ENCODE results near the gene CASS4. TPM values are rescaled to one million over a fixed set of nuclear protein-coding genes. Genes with fewer than 3 reads are reported as not detected.

The CASS4 gene
- total RNA-seq, 1 experiment from 2014 or later = 0.13 TPM

- H3K36me3 Mint-ChIP-seq = peaks cover 82% of the 10 kb centered on the region
- no peaks in the 10 kb centered on the region for H3K4me1 Mint-ChIP-seq
- CTCF ChIA-PET = no interaction called here
Measured at GRCh38 chr20:56380375-56380774, 31.7 kb upstream of the CASS4 start.

GRCh38 chr20:56381501-56381900 is 30.6 kb upstream of the CASS4 start:
- Mint-ChIP-seq H3K27ac (no peak overlapping the region), H3K36me3 (peaks cover 82% of the 10 kb centered on the region), H3K9me3 (no peaks in the 10 kb centered on the region), H3K4me1 (no peaks in the 10 kb centered on the region), H3K27me3 (ENCODE audit: low read depth) (no peaks in the 10 kb centered on the region), H3K4me3 (no peak overlapping the region)
- ChIA-PET CTCF (no interaction called here), POLR2A (no interaction called here)
- ATAC-seq (no peak), DNase-seq (ENCODE audit: low spot score) (no peak)
- TF ChIP-seq NR3C1 (CRISPR knock-in tag; conservative IDR thresholded peaks at IDR 0.05; ENCODE audit: low read depth) (no peak), NFYB (CRISPR knock-in tag; conservative IDR thresholded peaks at IDR 0.05; ENCODE audit: low read depth) (no peak), ZNF263 (CRISPR knock-in tag; IDR thresholded peaks at IDR 0.05; ENCODE audit: low read depth) (no peak), ELF4 (CRISPR knock-in tag; IDR thresholded peaks at IDR 0.05; ENCODE audit: low read depth) (no peak), ATF1 (CRISPR knock-in tag; IDR thresholded peaks at IDR 0.05) (no peak), CREB1 (CRISPR knock-in tag; IDR thresholded peaks at IDR 0.05) (no peak)
- TF ChIP-seq, protein P1, sequence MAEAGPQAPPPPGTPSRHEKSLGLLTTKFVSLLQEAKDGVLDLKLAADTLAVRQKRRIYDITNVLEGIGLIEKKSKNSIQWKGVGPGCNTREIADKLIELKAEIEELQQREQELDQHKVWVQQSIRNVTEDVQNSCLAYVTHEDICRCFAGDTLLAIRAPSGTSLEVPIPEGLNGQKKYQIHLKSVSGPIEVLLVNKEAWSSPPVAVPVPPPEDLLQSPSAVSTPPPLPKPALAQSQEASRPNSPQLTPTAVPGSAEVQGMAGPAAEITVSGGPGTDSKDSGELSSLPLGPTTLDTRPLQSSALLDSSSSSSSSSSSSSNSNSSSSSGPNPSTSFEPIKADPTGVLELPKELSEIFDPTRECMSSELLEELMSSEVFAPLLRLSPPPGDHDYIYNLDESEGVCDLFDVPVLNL (CRISPR knock-in tag; IDR thresholded peaks at IDR 0.05; ENCODE audit: borderline replicate concordance, low read depth) = no peak

More at GRCh38 chr20:56380375-56380774, 31.7 kb upstream of the CASS4 start:
- POLR2A ChIA-PET = no interaction called here
- ATAC-seq (no peak), DNase-seq (ENCODE audit: low spot score) (no peak)
- Mint-ChIP-seq H3K4me3 (no peak overlapping the region), H3K27me3 (ENCODE audit: low read depth) (no peaks in the 10 kb centered on the region), H3K9me3 (no peaks in the 10 kb centered on the region), H3K27ac (no peak overlapping the region)
- TF ChIP-seq NFYB (CRISPR knock-in tag; conservative IDR thresholded peaks at IDR 0.05; ENCODE audit: low read depth) (no peak), STAT6 (CRISPR knock-in tag; conservative IDR thresholded peaks at IDR 0.05; ENCODE audit: low read depth) (no peak), CBFB (CRISPR knock-in tag; IDR thresholded peaks at IDR 0.05; ENCODE audit: low read depth) (no peak), RORB (CRISPR knock-in tag; IDR thresholded peaks at IDR 0.05) (no peak), PRDM15 (CRISPR knock-in tag; IDR thresholded peaks at IDR 0.05) (no peak), HMGA2 (CRISPR knock-in tag; IDR thresholded peaks at IDR 0.05) (no peak), MXD4 (CRISPR knock-in tag; IDR thresholded peaks at IDR 0.05; ENCODE audit: borderline replicate concordance) (no peak), ZNF121 (CRISPR knock-in tag; IDR thresholded peaks at IDR 0.05) (no peak), ATF2 (CRISPR knock-in tag; IDR thresholded peaks at IDR 0.05; ENCODE audit: borderline replicate concordance, low read depth) (no peak)
- TF ChIP-seq, protein P2, sequence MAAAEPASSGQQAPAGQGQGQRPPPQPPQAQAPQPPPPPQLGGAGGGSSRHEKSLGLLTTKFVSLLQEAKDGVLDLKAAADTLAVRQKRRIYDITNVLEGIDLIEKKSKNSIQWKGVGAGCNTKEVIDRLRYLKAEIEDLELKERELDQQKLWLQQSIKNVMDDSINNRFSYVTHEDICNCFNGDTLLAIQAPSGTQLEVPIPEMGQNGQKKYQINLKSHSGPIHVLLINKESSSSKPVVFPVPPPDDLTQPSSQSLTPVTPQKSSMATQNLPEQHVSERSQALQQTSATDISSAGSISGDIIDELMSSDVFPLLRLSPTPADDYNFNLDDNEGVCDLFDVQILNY (CRISPR knock-in tag; IDR thresholded peaks at IDR 0.05) = no peak
